OCI-LY7 (cell line): ENCODE measurements around the gene ERICH3. TPM values are rescaled to one million over a fixed set of nuclear protein-coding genes. Genes with fewer than 3 reads are reported as not detected.

Source experiments
- BruUV-seq: library from RNA; stranded (reverse); fragments of 400-500 nt; replicated peaks from 2 replicates; lab custom pipeline; 2021; lab: Mats Ljungman, UMichigan
- CTCF ChIA-PET: fragments of 300-600 bp; sonication (Branson Sonifier 250); formaldehyde crosslinking; loops from one replicate; lab custom pipeline; 2022; ENCODE audit warnings: antibody characterized with exemption; ENCODE audit not compliant: unreplicated experiment; lab: Charles Lee
- POLR2A ChIA-PET: fragments of 300-600 bp; sonication (Branson Sonifier 250); formaldehyde crosslinking; loops from one replicate; lab custom pipeline; 2022; ENCODE audit warnings: antibody characterized with exemption; lab: Charles Lee
- DNase-seq: peaks from one replicate; pipeline ENCODE4 v3.0.0-alpha.2; 2015; ENCODE audit warnings: low spot score
- H2AFZ ChIP-seq: fragments of 200-600 bp; sonication (generic), shearing (Covaris generic); 2 replicates; pipeline ENCODE4 v1.6.1; 2014; ENCODE audit warnings: mild to moderate bottlenecking, antibody characterized with exemption, low read length, moderate library complexity
- H3K27ac ChIP-seq: fragments of 200-600 bp; sonication (generic); 2 replicates; pipeline ENCODE4 v1.5.1; 2014; ENCODE audit warnings: mixed run types, low read depth, mild to moderate bottlenecking, moderate library complexity, low read length, inconsistent platforms; ENCODE audit not compliant: poor library complexity, severe bottlenecking
- H3K36me3 ChIP-seq: fragments of 200-600 bp; sonication (generic); 2 replicates; pipeline ENCODE4 v1.6.1; 2014; ENCODE audit warnings: mild to moderate bottlenecking, antibody characterized with exemption, low read length, moderate library complexity, mixed read lengths; ENCODE audit not compliant: insufficient read depth
- H3K4me1 ChIP-seq: fragments of 200-600 bp; sonication (generic); 2 replicates; pipeline ENCODE4 v1.5.1; 2014; ENCODE audit warnings: mild to moderate bottlenecking, low read length; ENCODE audit not compliant: insufficient read depth, poor library complexity, severe bottlenecking
- H3K4me2 ChIP-seq: fragments of 200-600 bp; sonication (generic); 2 replicates; pipeline ENCODE4 v1.6.1; 2014; ENCODE audit warnings: mild to moderate bottlenecking, low read length
- H3K4me3 ChIP-seq: fragments of 200-600 bp; sonication (generic); 2 replicates; pipeline ENCODE4 v1.5.1; 2014; ENCODE audit warnings: mild to moderate bottlenecking, low read depth, low read length; ENCODE audit not compliant: poor library complexity, severe bottlenecking
- H3K79me2 ChIP-seq: fragments of 200-600 bp; sonication (generic); 2 replicates; pipeline ENCODE4 v1.6.1; 2016; ENCODE audit warnings: low read depth, mild to moderate bottlenecking, low read length, moderate library complexity, mixed read lengths; ENCODE audit not compliant: insufficient read depth
- H3K9me2 ChIP-seq: fragments of 200-600 bp; sonication (generic); 2 replicates; pipeline ENCODE4 v1.6.1; 2016; ENCODE audit warnings: mild to moderate bottlenecking, low read length, mixed read lengths; ENCODE audit not compliant: insufficient read depth
- H3K9me3 ChIP-seq: fragments of 200-600 bp; sonication (generic); 2 replicates; pipeline ENCODE4 v1.6.1; 2014; ENCODE audit warnings: mild to moderate bottlenecking, mixed run types, low read length, mixed read lengths
- H4K20me1 ChIP-seq: fragments of 200-600 bp; sonication (generic); 2 replicates; pipeline ENCODE4 v1.6.1; 2014; ENCODE audit warnings: mild to moderate bottlenecking, antibody characterized with exemption, low read length, moderate library complexity, mixed read lengths; ENCODE audit not compliant: insufficient read depth
- CTCF ChIP-seq: fragments of 200-600 bp; sonication (generic); conservative IDR thresholded peaks from 2 replicates; pipeline ENCODE4 v1.5.1; 2014; ENCODE audit warnings: mild to moderate bottlenecking, antibody characterized with exemption, low read length, moderate library complexity, mixed read lengths
- EZH2phosphoT487 ChIP-seq: fragments of 200-600 bp; sonication (generic); IDR thresholded peaks from 2 replicates; pipeline ENCODE4 v1.6.1; 2018; ENCODE audit warnings: low read depth, borderline replicate concordance, mild to moderate bottlenecking, mixed run types, antibody characterized with exemption, low read length, moderate library complexity, mixed read lengths
- intact Hi-C: fragments of 100-400 bp; cut with micrococcal nuclease; formaldehyde crosslinking; loops from one replicate; pipeline ENCODE4 v1.10.0; 2022; ENCODE audit not compliant: unreplicated experiment
- total RNA-seq, 2 experiments: library from RNA; depleted of rRNA in 1 of 2; stranded (reverse); fragments of >200 nt in 1 of 2; shearing (Covaris generic) in 1 of 2; gene quantifications; 2 replicates each; pipeline ENCODE4 v1.2.3, GENCODE V29; 2014 to 2022

ERICH3 gene
- total RNA-seq, 2 experiments from 2014 or later, result not detected

GRCh38 chr1:74618974-74619373 is 54.6 kb downstream of the ERICH3 start:
- H3K79me2 ChIP-seq, result no peaks in the 10 kb centered on the region
- no peaks in the 10 kb centered on the region for H3K9me3 ChIP-seq
- no peak overlapping the region for H3K4me2 ChIP-seq
- no peaks in the 10 kb centered on the region for H3K36me3 ChIP-seq
- no peaks in the 10 kb centered on the region for H4K20me1 ChIP-seq
- no peak overlapping the region for H3K27ac ChIP-seq
- no peak overlapping the region for H2AFZ ChIP-seq
- H3K4me3 ChIP-seq, result no peak overlapping the region
- H3K9me2 ChIP-seq, result no peaks in the 10 kb centered on the region
- ChIA-PET POLR2A (interaction anchor here (1.0 kb wide), 1 partner anchor 10 kb away, joined by 3 read pairs; no protein-coding TSS in a partner anchor), CTCF (no interaction called here)
- TF ChIP-seq CTCF, result no peak
- no peak for TF ChIP-seq EZH2phosphoT487
- intact Hi-C loops, result no loop called here
- BruUV-seq, result no TSS peak
- no peaks in the 10 kb centered on the region for H3K4me1 ChIP-seq
- no peak for DNase-seq

GRCh38 chr1:74613894-74614293 is 59.7 kb downstream of the ERICH3 start:
- CTCF ChIA-PET, result no interaction called here

More at GRCh38 chr1:74613894-74614293, 59.7 kb downstream of the ERICH3 start:
- H3K27ac ChIP-seq, result no peak overlapping the region
- H4K20me1 ChIP-seq, result no peaks in the 10 kb centered on the region
- H3K4me2 ChIP-seq, result no peak overlapping the region
- POLR2A ChIA-PET, result no interaction called here
- BruUV-seq, result no TSS peak
- no peaks in the 10 kb centered on the region for H3K79me2 ChIP-seq
- no peaks in the 10 kb centered on the region for H3K9me2 ChIP-seq
- TF ChIP-seq EZH2phosphoT487 (no peak), CTCF (no peak)
- no peak for DNase-seq
- no peaks in the 10 kb centered on the region for H3K4me1 ChIP-seq
- H2AFZ ChIP-seq, result no peak overlapping the region
- no peak overlapping the region for H3K4me3 ChIP-seq
- no peaks in the 10 kb centered on the region for H3K9me3 ChIP-seq
- no peaks in the 10 kb centered on the region for H3K36me3 ChIP-seq
- intact Hi-C loops, result no loop called here
